HK-2 (cell line): ENCODE data around the gene SLC35A1.
"Not testable (repeated sequence)": the region's sequence is repeated elsewhere in the genome, so short reads cannot be mapped to it uniquely, and the experiment has no call there.

Source experiments
- DNase-seq: peaks from one replicate; pipeline ENCODE4 v3.0.0-alpha.2; 2018; ENCODE audit not compliant: unreplicated experiment

The SLC35A1 gene

GRCh38 chr6:87472525-87473418 is at the start of gene SLC35A1:
Gene SLC35A1 (plus strand): TSS chr6:87472974. CDS start chr6:87473004, 30 bp downstream.
- DNase-seq: peak; percentile 88

GRCh38 chr6:87426789-87427188 is 46.0 kb upstream of the SLC35A1 start:
- no peak for DNase-seq

- no peak for DNase-seq
Observed at GRCh38 chr6:87430499-87430898, 42.3 kb upstream of the SLC35A1 start.

GRCh38 chr6:87431263-87431662 is 41.5 kb upstream of the SLC35A1 start:
- DNase-seq: no peak

GRCh38 chr6:87436435-87436834 is 36.3 kb upstream of the SLC35A1 start:
- DNase-seq: peak; percentile 42

GRCh38 chr6:87441711-87442110 is 31.1 kb upstream of the SLC35A1 start:
- no peak for DNase-seq

GRCh38 chr6:87444362-87444761 is 28.4 kb upstream of the SLC35A1 start:
- DNase-seq: peak; percentile 14

GRCh38 chr6:87465051-87465450 is 7.7 kb upstream of the SLC35A1 start:
- DNase-seq: no peak

- peak; percentile 18 for DNase-seq
Observed at GRCh38 chr6:87473419-87473903, 687 bp downstream of the SLC35A1 start.

GRCh38 chr6:87481931-87482330 is 9.2 kb downstream of the SLC35A1 start:
- no peak for DNase-seq

- DNase-seq: no peak
Observed at GRCh38 chr6:87482366-87482765, 9.6 kb downstream of the SLC35A1 start.

- DNase-seq: peak; percentile 47
Observed at GRCh38 chr6:87483929-87484328, 11.2 kb downstream of the SLC35A1 start.

GRCh38 chr6:87484491-87484890 is 11.7 kb downstream of the SLC35A1 start:
- DNase-seq: no peak

GRCh38 chr6:87487555-87487954 is 14.8 kb downstream of the SLC35A1 start:
- DNase-seq: no peak

GRCh38 chr6:87489326-87489725 is 16.6 kb downstream of the SLC35A1 start:
- not testable (repeated sequence) for DNase-seq

GRCh38 chr6:87494761-87495422 is 22.1 kb downstream of the SLC35A1 start:
- no peak for DNase-seq

- no peak for DNase-seq
Observed at GRCh38 chr6:87498048-87498447, 25.3 kb downstream of the SLC35A1 start.

GRCh38 chr6:87501809-87502572 is 29.2 kb downstream of the SLC35A1 start:
- no peak for DNase-seq

GRCh38 chr6:87504441-87504840 is 31.7 kb downstream of the SLC35A1 start:
- no peak for DNase-seq

- DNase-seq: no peak
Observed at GRCh38 chr6:87514831-87515230, 42.1 kb downstream of the SLC35A1 start.

GRCh38 chr6:87518453-87518852 is 45.7 kb downstream of the SLC35A1 start:
- DNase-seq: no peak

- no peak for DNase-seq
Observed at GRCh38 chr6:87522686-87523085, 49.9 kb downstream of the SLC35A1 start.
